OCI-LY7 (cell line): ENCODE data around the gene DHRSX. TPM values are rescaled to one million over a fixed set of nuclear protein-coding genes. Genes with fewer than 3 reads are reported as not detected.
"Not testable (repeated sequence)": the region's sequence is repeated elsewhere in the genome, so short reads cannot be mapped to it uniquely, and the experiment has no call there.

ENCODE experiments used
- BruUV-seq: library from RNA; stranded (reverse); fragments of 400-500 nt; replicated peaks from 2 replicates; lab custom pipeline; 2021; lab: Mats Ljungman, UMichigan
- CTCF ChIA-PET: fragments of 300-600 bp; sonication (Branson Sonifier 250); formaldehyde crosslinking; loops from one replicate; lab custom pipeline; 2022; ENCODE audit warnings: antibody characterized with exemption; ENCODE audit not compliant: unreplicated experiment; lab: Charles Lee
- POLR2A ChIA-PET: fragments of 300-600 bp; sonication (Branson Sonifier 250); formaldehyde crosslinking; loops from one replicate; lab custom pipeline; 2022; ENCODE audit warnings: antibody characterized with exemption; lab: Charles Lee
- DNase-seq: peaks from one replicate; pipeline ENCODE4 v3.0.0-alpha.2; 2015; ENCODE audit warnings: low spot score
- H2AFZ ChIP-seq: fragments of 200-600 bp; sonication (generic), shearing (Covaris generic); 2 replicates; pipeline ENCODE4 v1.6.1; 2014; ENCODE audit warnings: mild to moderate bottlenecking, antibody characterized with exemption, low read length, moderate library complexity
- H3K27ac ChIP-seq: fragments of 200-600 bp; sonication (generic); 2 replicates; pipeline ENCODE4 v1.5.1; 2014; ENCODE audit warnings: mixed run types, low read depth, mild to moderate bottlenecking, moderate library complexity, low read length, inconsistent platforms; ENCODE audit not compliant: poor library complexity, severe bottlenecking
- H3K36me3 ChIP-seq: fragments of 200-600 bp; sonication (generic); 2 replicates; pipeline ENCODE4 v1.6.1; 2014; ENCODE audit warnings: mild to moderate bottlenecking, antibody characterized with exemption, low read length, moderate library complexity, mixed read lengths; ENCODE audit not compliant: insufficient read depth
- H3K4me1 ChIP-seq: fragments of 200-600 bp; sonication (generic); 2 replicates; pipeline ENCODE4 v1.5.1; 2014; ENCODE audit warnings: mild to moderate bottlenecking, low read length; ENCODE audit not compliant: insufficient read depth, poor library complexity, severe bottlenecking
- H3K4me2 ChIP-seq: fragments of 200-600 bp; sonication (generic); 2 replicates; pipeline ENCODE4 v1.6.1; 2014; ENCODE audit warnings: mild to moderate bottlenecking, low read length
- H3K4me3 ChIP-seq: fragments of 200-600 bp; sonication (generic); 2 replicates; pipeline ENCODE4 v1.5.1; 2014; ENCODE audit warnings: mild to moderate bottlenecking, low read depth, low read length; ENCODE audit not compliant: poor library complexity, severe bottlenecking
- H3K79me2 ChIP-seq: fragments of 200-600 bp; sonication (generic); 2 replicates; pipeline ENCODE4 v1.6.1; 2016; ENCODE audit warnings: low read depth, mild to moderate bottlenecking, low read length, moderate library complexity, mixed read lengths; ENCODE audit not compliant: insufficient read depth
- H3K9me2 ChIP-seq: fragments of 200-600 bp; sonication (generic); 2 replicates; pipeline ENCODE4 v1.6.1; 2016; ENCODE audit warnings: mild to moderate bottlenecking, low read length, mixed read lengths; ENCODE audit not compliant: insufficient read depth
- H3K9me3 ChIP-seq: fragments of 200-600 bp; sonication (generic); 2 replicates; pipeline ENCODE4 v1.6.1; 2014; ENCODE audit warnings: mild to moderate bottlenecking, mixed run types, low read length, mixed read lengths
- H4K20me1 ChIP-seq: fragments of 200-600 bp; sonication (generic); 2 replicates; pipeline ENCODE4 v1.6.1; 2014; ENCODE audit warnings: mild to moderate bottlenecking, antibody characterized with exemption, low read length, moderate library complexity, mixed read lengths; ENCODE audit not compliant: insufficient read depth
- EZH2phosphoT487 ChIP-seq: fragments of 200-600 bp; sonication (generic); IDR thresholded peaks from 2 replicates; pipeline ENCODE4 v1.6.1; 2018; ENCODE audit warnings: low read depth, borderline replicate concordance, mild to moderate bottlenecking, mixed run types, antibody characterized with exemption, low read length, moderate library complexity, mixed read lengths
- intact Hi-C: fragments of 100-400 bp; cut with micrococcal nuclease; formaldehyde crosslinking; loops from one replicate; pipeline ENCODE4 v1.10.0; 2022; ENCODE audit not compliant: unreplicated experiment
- total RNA-seq, 2 experiments: library from RNA; depleted of rRNA in 1 of 2; stranded (reverse); fragments of >200 nt in 1 of 2; shearing (Covaris generic) in 1 of 2; gene quantifications; 2 replicates each; pipeline ENCODE4 v1.2.3, GENCODE V29; 2014 to 2022
- TF ChIP-seq, protein P1 (sequence below): fragments of 200-600 bp; sonication (generic); conservative IDR thresholded peaks from 2 replicates; pipeline ENCODE4 v1.5.1; 2014; ENCODE audit warnings: mild to moderate bottlenecking, antibody characterized with exemption, low read length, moderate library complexity, mixed read lengths

DHRSX gene
- total RNA-seq, 2 experiments from 2014 or later: 25.2 to 30.9 TPM

DNA sequence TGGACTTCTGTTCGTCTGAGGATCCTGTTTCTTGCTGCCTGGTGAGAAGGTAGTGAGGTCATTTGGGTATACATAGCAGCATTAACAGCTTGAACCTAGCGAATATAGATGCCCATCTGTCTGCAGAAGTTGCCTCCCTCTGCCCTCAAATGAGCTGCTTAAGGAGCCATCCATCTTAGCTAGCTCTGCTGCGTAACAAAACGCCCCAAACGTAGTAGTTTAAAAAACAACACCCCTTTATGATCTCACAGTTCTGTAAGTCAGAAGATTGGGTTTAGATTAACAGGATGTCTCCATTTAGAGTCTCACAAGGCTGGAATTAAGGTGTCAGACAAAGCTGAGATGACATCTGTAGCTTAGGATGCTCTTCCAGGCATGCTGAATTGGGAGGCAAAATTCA is 185.3 kb downstream of the DHRSX start:
- ChIA-PET CTCF (no interaction called here), POLR2A (no interaction called here)
- TF ChIP-seq, protein P1, sequence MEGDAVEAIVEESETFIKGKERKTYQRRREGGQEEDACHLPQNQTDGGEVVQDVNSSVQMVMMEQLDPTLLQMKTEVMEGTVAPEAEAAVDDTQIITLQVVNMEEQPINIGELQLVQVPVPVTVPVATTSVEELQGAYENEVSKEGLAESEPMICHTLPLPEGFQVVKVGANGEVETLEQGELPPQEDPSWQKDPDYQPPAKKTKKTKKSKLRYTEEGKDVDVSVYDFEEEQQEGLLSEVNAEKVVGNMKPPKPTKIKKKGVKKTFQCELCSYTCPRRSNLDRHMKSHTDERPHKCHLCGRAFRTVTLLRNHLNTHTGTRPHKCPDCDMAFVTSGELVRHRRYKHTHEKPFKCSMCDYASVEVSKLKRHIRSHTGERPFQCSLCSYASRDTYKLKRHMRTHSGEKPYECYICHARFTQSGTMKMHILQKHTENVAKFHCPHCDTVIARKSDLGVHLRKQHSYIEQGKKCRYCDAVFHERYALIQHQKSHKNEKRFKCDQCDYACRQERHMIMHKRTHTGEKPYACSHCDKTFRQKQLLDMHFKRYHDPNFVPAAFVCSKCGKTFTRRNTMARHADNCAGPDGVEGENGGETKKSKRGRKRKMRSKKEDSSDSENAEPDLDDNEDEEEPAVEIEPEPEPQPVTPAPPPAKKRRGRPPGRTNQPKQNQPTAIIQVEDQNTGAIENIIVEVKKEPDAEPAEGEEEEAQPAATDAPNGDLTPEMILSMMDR: no peak
- TF ChIP-seq EZH2phosphoT487: no peak
- Histone ChIP-seq H3K4me2 (no peak overlapping the region), H3K4me1 (no peaks in the 10 kb centered on the region), H4K20me1 (no peaks in the 10 kb centered on the region), H3K36me3 (no peaks in the 10 kb centered on the region), H3K4me3 (no peak overlapping the region), H3K79me2 (no peaks in the 10 kb centered on the region), H3K27ac (no peak overlapping the region), H3K9me3 (no peaks in the 10 kb centered on the region), H3K9me2 (no peaks in the 10 kb centered on the region), H2AFZ (no peak overlapping the region)
- no TSS peak for BruUV-seq
- DNase-seq: no peak
- intact Hi-C loops: no loop called here

DNA sequence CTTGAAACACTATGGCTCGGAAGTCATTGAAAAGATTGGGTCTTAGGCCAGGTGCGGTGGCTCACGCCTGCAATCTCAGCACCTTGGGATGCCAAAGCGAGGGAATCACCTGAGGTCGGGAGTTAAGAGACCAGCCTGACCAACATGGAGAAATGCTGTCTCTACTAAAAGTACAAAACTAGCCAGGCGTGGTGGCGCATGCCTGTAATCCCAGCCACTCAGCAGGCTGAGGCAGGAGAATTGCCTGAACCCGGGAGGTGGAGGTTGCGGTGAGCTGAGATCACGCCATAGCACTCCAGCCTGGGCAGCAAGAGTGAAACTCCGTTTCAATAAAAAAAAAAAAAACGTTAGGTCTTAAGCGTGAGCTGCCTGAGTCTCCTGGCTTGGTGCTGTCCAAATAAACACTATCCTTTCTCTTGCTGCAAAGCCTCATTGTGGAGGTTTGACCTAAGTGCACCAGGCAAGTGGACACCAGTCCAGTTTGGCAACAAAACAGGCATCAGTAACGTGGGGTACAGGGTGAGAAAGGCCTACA is 185.9 kb downstream of the DHRSX start:
- DNase-seq: no peak
- H3K4me3 ChIP-seq: no peak overlapping the region
- POLR2A ChIA-PET: no interaction called here
- BruUV-seq: no TSS peak
- H2AFZ ChIP-seq: no peak overlapping the region
- no peaks in the 10 kb centered on the region for H4K20me1 ChIP-seq
- no peaks in the 10 kb centered on the region for H3K9me3 ChIP-seq
- no peaks in the 10 kb centered on the region for H3K9me2 ChIP-seq
- H3K27ac ChIP-seq: no peak overlapping the region
- H3K4me1 ChIP-seq: no peaks in the 10 kb centered on the region
- H3K36me3 ChIP-seq: no peaks in the 10 kb centered on the region
- H3K4me2 ChIP-seq: no peak overlapping the region
- intact Hi-C loops: no loop called here
- no peak for TF ChIP-seq EZH2phosphoT487
- TF ChIP-seq, protein P1: no peak
- no peaks in the 10 kb centered on the region for H3K79me2 ChIP-seq
- CTCF ChIA-PET: no interaction called here

DNA sequence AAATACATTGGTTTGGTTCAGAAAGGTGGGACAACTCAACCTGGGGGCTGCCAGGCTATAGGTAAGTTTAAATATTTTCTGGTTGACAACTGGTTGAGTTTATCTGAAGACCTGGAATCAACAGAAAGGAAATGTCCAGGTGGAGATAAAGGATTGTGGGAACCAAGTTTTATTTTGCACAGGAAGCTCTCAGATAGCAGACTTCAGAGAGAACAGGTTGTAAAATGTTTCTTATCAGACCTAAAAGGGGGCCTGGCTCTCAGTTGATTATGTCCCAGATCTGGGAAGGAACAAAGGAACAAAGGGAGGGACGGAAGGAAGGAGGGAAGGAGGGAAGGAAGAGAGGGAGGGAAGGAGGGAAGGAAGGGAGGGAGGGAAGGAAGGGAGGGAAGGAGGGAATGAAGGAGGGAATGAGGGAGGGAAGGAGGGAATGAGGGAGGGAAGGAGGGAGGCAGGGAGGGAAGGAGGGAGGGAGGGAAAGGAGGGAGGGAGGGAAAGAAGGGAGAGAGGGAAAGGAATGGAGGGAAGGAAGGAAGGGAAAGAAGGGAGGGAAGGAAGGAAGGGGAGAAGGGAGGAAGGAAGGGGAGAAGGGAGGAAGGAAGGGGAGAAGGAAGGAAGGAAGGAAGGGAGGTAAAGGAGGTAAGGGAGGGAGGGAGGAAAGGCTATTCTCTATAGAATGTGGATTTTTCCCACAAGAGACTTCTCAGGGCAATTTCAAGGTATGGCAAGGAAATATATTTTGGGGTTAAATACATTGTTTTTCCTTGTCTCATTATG is 186.7 kb downstream of the DHRSX start:
- POLR2A ChIA-PET: no interaction called here

DNA sequence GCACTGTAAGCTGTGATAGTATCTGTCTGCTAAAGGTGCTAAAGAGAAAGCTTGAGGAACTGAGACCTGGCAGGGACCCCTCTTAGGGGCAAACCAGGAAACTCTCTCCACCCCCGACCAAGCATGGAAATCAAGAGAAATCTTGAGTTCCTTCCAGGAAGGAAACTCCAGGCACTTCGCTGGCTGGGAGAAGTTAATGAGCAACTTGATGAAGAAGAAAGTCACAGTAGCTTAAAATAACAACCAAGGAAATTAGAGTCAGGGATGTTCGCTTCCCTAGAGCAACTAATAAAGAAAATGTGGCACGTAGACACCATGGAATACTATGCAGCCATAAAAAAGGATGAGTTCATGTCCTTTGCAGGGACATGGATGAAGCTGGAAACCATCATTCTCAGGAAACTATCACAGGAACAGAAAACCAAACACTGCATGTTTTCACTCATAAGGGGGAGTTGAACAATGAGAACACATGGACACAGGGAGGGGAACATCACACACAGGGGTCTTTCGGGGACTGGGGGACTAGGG is 188.7 kb downstream of the DHRSX start:
- DNase-seq, H2AFZ ChIP-seq, H3K79me2 ChIP-seq, POLR2A ChIA-PET, H3K4me2 ChIP-seq, H3K4me1 ChIP-seq, H3K36me3 ChIP-seq, H3K27ac ChIP-seq, BruUV-seq, H3K9me3 ChIP-seq, intact Hi-C loops, H3K4me3 ChIP-seq, H3K9me2 ChIP-seq, H4K20me1 ChIP-seq, CTCF ChIA-PET: not testable (repeated sequence)

More for the DNA sequence above, 186.7 kb downstream of the DHRSX start:
- H3K4me1 ChIP-seq: no peaks in the 10 kb centered on the region
- BruUV-seq: no TSS peak
- intact Hi-C loops: no loop called here
- H3K79me2 ChIP-seq: no peaks in the 10 kb centered on the region
- no peak overlapping the region for H3K4me2 ChIP-seq
- no peak overlapping the region for H3K4me3 ChIP-seq
- no peak for DNase-seq
- no peaks in the 10 kb centered on the region for H3K36me3 ChIP-seq
- H4K20me1 ChIP-seq: no peaks in the 10 kb centered on the region
- no peaks in the 10 kb centered on the region for H3K9me2 ChIP-seq
- CTCF ChIA-PET: no interaction called here
- H2AFZ ChIP-seq: no peak overlapping the region
- H3K27ac ChIP-seq: no peak overlapping the region
- no peaks in the 10 kb centered on the region for H3K9me3 ChIP-seq
- TF ChIP-seq, protein P1: no peak
- no peak for TF ChIP-seq EZH2phosphoT487
